ENCODE results near the gene TMEM200C. TPM values are rescaled to one million over a fixed set of nuclear protein-coding genes. Genes with fewer than 3 reads are reported as not detected.
"Not testable (repeated sequence)": the region's sequence is repeated elsewhere in the genome, so short reads cannot be mapped to it uniquely, and the experiment has no call there.

TMEM200C gene
- polyA plus RNA-seq, 3 donors: not detected

DNA sequence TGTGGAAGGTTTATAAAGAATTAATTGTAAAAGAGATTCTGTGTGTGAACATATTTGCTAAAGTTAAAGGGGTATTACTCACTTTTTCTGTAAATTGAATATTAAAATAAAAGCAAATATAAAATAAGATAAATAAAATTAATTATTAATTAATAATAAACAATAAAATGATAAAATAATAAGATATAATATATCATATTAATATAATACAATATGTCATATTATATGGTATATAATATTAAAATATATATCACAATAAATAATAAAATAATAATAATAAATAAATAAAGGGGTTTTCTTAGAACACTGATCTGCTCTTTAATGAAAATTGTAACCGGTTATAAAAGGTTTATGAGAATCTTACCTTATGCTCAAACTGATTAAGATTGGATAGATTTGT is 29.8 kb downstream of the TMEM200C start:
- H2AFZ ChIP-seq (ENCODE audit: insufficient read depth, low read depth, low read length, poor library complexity, severe bottlenecking): no peak overlapping the region
- H3K36me3 Mint-ChIP-seq: no peaks in the 10 kb centered on the region
- no peaks in the 10 kb centered on the region for H3K4me1 Mint-ChIP-seq
- intact Hi-C loops (cut with micrococcal nuclease): loop anchor here in 1 of 2 donors (5.0 kb wide), 1 partner anchor 657 kb away; no protein-coding TSS in a partner anchor
- H3K79me2 ChIP-seq (ENCODE audit: insufficient read depth, low read length): no peaks in the 10 kb centered on the region
- no peak overlapping the region for H3K4me3 Mint-ChIP-seq
- no CpG with 5 or more reads among the region's 1 CpG for WGBS (ENCODE audit: insufficient coverage)
- H3K9ac ChIP-seq (ENCODE audit: insufficient read depth, low read length, poor library complexity, severe bottlenecking): no peak overlapping the region
- H3K4me3 ChIP-seq (replicated peaks in 1 of 3; ENCODE audit: low read depth in 2 of 3, low read length in 3 of 3): no peak overlapping the region
- H3K27me3 ChIP-seq (ENCODE audit: control insufficient read depth in 2 of 2, insufficient read depth in 2 of 2, low read length in 2 of 2): no peaks in the 10 kb centered on the region
- H3K27ac Mint-ChIP-seq: no peak overlapping the region
- no peaks in the 10 kb centered on the region for H3K36me3 ChIP-seq (replicated peaks in 1 of 2; ENCODE audit: control insufficient read depth in 1 of 2, insufficient read depth in 2 of 2, low read length in 2 of 2)
- H3K27ac ChIP-seq (ENCODE audit: low read depth in 1 of 2, low read length in 2 of 2): no peak overlapping the region
- peaks cover 0 to 5% (median 3%) of the 10 kb centered on the region in 7 donors for H3K9me3 Mint-ChIP-seq
- H3K4me1 ChIP-seq (ENCODE audit: control insufficient read depth in 1 of 2, insufficient read depth in 2 of 2, low read length in 2 of 2): no peaks in the 10 kb centered on the region
- no peak overlapping the region for H3K4me2 ChIP-seq (replicated peaks; ENCODE audit: extremely low read depth, low read length, poor library complexity, severe bottlenecking)
- TF ChIP-seq CTCF (IDR thresholded peaks at IDR 0.05): no peak
- peaks cover 5% of the 10 kb centered on the region in 2 donors for H3K9me3 ChIP-seq (replicated peaks in 1 of 2; ENCODE audit: control insufficient read depth in 1 of 2, insufficient read depth in 1 of 2, low read length in 2 of 2)
- H3K27me3 Mint-ChIP-seq (ENCODE audit: low read depth in 3 of 3): peaks cover 3 to 5% (median 4%) of the 10 kb centered on the region in 3 donors
- DNase-seq: no peak
- H4K20me1 ChIP-seq (ENCODE audit: insufficient read depth, low read length): no peaks in the 10 kb centered on the region

DNA sequence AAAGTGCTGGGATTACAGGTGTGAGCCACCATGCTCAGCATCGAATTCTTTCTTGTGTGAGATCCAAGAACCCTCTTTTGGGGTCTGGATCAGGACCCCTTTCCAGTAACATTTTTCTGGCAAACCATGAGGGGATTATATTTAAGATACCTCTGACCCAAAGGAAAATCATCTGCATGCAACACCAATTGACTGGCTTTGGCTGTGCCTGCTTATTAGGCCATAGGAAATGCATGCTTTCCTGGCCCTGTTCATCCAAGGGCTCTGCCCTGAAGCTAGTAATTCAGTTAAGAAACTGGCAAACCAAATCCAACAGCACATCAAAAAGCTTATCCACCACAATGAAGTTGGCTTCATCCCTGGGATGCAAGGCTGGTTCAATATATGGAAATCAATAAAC is 33.2 kb downstream of the TMEM200C start:
- H3K4me1 Mint-ChIP-seq; H3K4me1 ChIP-seq (ENCODE audit: control insufficient read depth in 1 of 2, insufficient read depth in 2 of 2, low read length in 2 of 2); H3K9me3 ChIP-seq (replicated peaks in 1 of 2; ENCODE audit: control insufficient read depth in 1 of 2, insufficient read depth in 1 of 2, low read length in 2 of 2); H3K27me3 ChIP-seq (ENCODE audit: control insufficient read depth in 2 of 2, insufficient read depth in 2 of 2, low read length in 2 of 2); H3K27ac ChIP-seq (ENCODE audit: low read depth in 1 of 2, low read length in 2 of 2); H3K4me3 ChIP-seq (replicated peaks in 1 of 3; ENCODE audit: low read depth in 2 of 3, low read length in 3 of 3); H3K36me3 Mint-ChIP-seq; H3K27ac Mint-ChIP-seq; H3K4me3 Mint-ChIP-seq; H3K79me2 ChIP-seq (ENCODE audit: insufficient read depth, low read length); DNase-seq; H3K36me3 ChIP-seq (replicated peaks in 1 of 2; ENCODE audit: control insufficient read depth in 1 of 2, insufficient read depth in 2 of 2, low read length in 2 of 2); H2AFZ ChIP-seq (ENCODE audit: insufficient read depth, low read depth, low read length, poor library complexity, severe bottlenecking); intact Hi-C loops (cut with micrococcal nuclease); H4K20me1 ChIP-seq (ENCODE audit: insufficient read depth, low read length); H3K4me2 ChIP-seq (replicated peaks; ENCODE audit: extremely low read depth, low read length, poor library complexity, severe bottlenecking); H3K9me3 Mint-ChIP-seq; H3K9ac ChIP-seq (ENCODE audit: insufficient read depth, low read length, poor library complexity, severe bottlenecking): not testable (repeated sequence)
- peaks cover 4 to 13% (median 4%) of the 10 kb centered on the region in 3 donors for H3K27me3 Mint-ChIP-seq (ENCODE audit: low read depth in 3 of 3)
- WGBS (ENCODE audit: insufficient coverage): no CpG with 5 or more reads among the region's 1 CpG

Data from CD14-positive monocyte (primary cell).